RPMI7951 (cell line): ENCODE measurements around the gene AGPAT4. TPM values are rescaled to one million over a fixed set of nuclear protein-coding genes. Genes with fewer than 3 reads are reported as not detected.
"Not testable (repeated sequence)": the region's sequence is repeated elsewhere in the genome, so short reads cannot be mapped to it uniquely, and the experiment has no call there.

Experiments
- DNase-seq: peaks from one replicate; pipeline ENCODE4 v3.0.0-alpha.2; 2012; ENCODE audit warnings: low read depth
- total RNA-seq: library from RNA; depleted of rRNA; stranded (reverse); fragments of >200 nt; shearing (Covaris generic); gene quantifications from 2 replicates; pipeline ENCODE4 v1.2.3, GENCODE V29; 2014; rRNA removed

AGPAT4 gene, protein sequence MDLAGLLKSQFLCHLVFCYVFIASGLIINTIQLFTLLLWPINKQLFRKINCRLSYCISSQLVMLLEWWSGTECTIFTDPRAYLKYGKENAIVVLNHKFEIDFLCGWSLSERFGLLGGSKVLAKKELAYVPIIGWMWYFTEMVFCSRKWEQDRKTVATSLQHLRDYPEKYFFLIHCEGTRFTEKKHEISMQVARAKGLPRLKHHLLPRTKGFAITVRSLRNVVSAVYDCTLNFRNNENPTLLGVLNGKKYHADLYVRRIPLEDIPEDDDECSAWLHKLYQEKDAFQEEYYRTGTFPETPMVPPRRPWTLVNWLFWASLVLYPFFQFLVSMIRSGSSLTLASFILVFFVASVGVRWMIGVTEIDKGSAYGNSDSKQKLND
- total RNA-seq, result 15.5 and 16.2 TPM in 2 replicates

DNA sequence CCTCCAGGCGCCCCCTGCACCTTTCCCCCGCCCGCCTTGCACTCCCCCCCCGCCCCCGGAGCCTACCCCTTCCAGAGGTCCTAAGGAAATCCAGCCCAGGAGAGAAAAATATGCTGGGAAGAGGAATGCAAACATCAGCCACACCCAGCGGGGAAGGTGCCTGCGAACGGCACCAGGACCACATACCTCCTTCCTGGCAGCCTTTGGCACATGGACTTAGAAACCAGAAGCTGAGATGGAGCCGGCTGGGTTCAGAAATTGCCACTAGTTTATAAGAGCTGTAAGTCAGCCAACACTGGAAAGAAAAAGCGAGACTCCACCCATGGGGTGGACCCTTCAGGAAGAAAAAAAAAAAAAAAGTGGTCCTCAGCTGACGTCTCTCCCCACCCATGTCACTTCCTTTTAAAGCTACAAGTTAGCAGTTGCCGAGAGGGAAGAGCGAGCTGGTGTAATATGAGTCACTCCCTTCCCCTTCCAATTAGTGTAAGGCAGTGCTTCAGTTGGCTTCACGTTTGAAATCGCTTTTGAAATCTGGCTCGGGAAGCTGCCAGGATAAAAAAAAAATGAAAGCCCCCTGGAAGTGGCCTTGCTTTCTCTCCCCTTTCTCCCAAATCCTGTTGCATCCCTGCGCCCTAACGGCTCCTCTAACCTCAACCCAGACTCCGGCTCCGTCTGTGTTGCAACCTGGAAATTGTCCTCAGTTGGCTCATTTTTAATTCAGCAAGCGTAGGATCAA, at the start of gene AGPAT4:
Gene AGPAT4 (minus strand): TSS at position 310 of the 736 bp plus-strand sequence. CDS start 41,848 bp downstream, outside the sequence.
- peak; percentile 98 for DNase-seq

DNA sequence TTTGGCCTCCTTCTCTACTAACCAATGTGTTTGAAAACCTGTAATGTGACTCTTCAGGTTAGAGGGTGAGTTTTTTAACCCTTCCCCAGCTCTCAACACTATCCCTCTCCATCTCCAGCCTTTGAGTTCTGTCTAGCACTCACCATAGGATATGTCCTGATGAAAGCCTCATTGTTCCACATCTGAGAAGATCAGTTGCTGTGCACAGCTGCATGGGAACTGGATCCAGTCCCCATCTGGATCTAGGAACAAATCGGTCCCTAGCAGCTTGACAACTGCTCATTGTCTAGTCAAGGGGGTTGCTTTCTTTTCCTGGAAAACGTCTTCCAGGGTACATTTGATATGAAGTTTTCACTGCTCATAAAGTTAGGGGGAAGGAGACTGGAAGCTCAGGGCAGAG, 45.4 kb upstream of the AGPAT4 start:
- DNase-seq, result peak; percentile 22

DNA sequence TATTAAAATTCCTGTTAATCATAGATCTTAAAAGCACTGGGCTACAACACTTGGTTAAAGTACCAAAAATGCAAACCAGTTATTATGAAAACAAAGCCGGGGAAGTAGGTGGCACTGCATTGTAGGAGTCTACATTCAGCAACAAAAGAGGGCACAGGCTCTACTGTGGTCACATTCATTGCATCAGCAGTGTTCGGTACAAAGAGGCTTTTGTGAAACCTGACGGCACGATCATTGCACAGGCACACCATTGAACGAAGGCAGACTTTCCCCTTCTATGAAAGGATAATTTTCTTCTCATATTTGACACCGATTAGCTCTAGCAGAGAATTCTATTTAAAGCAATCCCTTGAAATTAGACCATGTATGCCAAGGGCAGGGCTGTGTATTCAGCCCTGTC, 44.6 kb upstream of the AGPAT4 start:
- peak; percentile 22 for DNase-seq

DNA sequence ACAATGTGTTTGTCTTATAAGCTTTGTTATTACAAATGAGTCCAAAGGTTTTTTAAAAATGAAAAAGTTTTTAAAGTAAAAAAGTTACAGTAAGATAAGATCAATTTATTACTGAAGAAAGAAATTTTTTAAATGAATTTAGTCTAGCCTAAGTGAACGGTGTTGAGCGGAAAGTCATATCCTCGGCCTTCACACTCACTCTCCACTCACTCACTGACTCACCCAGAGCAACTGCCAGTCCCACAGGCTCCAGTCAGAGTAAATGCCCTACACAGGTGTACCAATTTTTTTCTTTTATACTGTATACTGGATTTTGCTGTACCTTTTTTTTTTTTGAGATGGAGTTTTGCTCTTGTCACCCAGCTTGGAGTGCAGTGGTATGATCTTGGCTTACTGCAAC, 42.7 kb upstream of the AGPAT4 start:
- DNase-seq, result no peak

DNA sequence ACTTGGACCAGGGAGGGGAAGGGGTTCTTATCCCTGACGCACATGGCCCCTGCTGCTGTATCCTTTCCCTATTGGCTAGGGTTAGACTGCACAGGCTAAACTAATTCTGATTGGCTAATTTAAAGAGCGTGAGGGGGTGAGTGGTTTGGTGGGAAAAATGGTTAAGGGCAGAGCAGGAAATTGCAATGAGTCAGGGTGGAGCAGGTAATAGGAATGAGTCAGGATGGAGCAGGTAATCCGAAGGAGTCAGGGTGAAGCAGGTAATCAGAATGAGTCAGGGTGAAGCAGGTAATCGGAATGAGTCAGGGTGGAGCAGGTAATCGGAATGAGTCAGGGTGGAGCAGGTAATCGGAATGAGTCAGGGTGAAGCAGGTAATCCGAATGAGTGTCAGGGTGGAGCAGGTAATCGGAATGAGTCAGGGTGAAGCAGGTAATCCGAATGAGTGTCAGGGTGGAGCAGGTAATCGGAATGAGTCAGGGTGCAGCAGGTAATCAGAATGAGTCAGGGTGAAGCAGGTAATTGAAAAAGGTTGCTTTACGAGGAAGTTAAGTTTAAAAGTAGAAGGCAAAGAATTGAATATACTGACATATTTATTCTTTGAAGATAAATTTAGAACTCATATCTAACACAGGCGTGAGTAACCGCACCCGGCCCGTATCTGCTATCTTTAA, 41.5 kb upstream of the AGPAT4 start:
- DNase-seq, result not testable (repeated sequence)

DNA sequence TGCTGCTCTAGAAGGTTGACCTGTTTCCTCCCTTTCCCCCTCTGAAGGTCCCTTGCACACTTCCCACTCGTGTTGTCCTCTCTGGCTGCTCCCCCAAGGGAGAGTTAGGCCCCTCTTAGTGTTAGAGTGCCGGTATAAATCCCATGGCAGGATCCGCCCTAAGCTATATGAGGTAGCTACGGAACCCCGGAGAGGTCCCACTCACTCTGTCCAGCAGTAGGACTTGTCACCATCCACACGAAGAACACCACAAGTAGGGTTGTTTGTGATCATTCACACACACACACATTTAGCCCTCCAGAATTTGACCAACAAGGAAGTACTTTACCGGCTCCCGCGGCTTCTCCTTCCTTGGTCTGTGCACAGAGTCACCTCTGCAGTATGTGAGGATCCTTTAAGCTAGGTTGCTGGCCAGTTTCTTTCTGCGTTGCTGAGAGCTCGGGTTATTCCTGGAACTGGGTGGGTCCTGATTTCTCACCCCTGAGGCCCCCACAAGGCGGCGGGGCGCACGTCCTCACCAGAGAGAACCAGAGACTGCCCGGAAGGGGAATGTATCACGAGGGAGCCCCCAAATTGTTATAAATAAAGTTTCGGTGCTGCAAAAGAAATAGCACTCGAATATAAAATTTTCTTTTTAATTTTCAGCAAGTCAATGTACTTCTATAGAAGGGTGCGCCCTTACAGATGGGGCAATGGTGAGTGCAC, 40.8 kb upstream of the AGPAT4 start:
- not testable (repeated sequence) for DNase-seq

DNA sequence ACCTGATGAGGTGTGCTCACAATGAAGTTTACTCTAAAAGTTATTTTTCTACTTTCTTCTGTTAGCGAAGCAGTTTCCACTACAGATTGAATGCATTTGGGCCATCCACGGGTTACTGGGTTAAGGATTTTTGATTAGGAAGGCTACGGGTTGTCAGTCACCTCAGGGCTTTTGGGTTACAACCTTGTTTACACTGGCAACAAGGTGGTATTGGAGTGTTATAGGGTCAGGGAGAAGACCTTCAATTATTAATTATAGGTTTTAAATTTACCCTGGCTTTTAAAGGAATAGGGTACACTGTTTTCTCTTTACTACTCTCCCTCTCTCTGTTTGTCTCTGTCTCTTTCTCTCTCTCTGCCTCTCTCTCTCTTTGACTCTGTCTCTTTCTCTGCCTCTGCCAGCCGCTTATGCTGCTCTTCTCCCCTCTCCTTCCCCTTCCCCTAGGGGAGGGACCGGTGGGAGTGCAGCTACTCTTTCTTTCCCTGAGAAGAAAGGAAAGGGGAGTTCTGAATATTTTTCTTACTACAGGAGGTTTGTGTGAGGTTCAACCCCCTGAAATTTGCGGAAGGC, 40.2 kb upstream of the AGPAT4 start:
- no peak for DNase-seq

DNA sequence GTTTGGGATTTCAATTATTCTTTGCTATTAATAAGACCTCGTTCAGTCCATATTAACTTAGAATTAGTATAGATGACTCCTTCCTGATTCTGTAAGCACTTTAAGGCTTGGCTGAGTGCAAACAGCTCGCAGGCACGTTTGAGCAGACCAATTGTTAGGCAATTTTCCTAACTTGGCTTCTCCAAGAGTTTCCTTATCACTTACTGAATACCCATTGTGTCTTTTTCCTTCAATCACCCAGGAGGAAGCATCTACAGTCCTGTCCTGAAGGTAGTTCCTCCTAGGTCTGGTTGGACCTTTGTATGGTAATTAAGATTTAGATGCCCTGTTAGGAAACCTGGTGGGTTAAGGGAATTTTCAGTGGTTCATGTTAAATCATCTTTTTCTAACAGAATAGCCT, 39.6 kb upstream of the AGPAT4 start:
- DNase-seq, result not testable (repeated sequence)

DNA sequence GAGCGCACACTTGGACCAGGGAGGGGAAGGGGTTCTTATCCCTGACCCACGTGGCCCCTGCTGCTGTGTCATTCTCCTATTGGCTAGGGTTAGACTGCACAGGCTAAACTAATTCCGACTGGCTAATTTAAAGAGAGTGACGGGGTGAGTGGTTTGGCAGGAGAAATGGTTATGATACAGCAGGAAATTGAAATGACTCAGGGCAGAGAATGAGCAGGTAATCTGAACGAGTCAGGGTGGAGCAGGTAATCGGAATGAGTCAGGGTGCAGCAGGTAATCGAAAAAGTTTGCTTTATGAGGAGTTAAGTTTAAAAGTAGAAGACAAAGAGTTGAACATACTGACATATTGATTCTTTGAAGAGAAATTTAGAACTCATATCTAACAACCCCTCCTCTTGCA, 35.9 kb upstream of the AGPAT4 start:
- DNase-seq, result not testable (repeated sequence)

DNA sequence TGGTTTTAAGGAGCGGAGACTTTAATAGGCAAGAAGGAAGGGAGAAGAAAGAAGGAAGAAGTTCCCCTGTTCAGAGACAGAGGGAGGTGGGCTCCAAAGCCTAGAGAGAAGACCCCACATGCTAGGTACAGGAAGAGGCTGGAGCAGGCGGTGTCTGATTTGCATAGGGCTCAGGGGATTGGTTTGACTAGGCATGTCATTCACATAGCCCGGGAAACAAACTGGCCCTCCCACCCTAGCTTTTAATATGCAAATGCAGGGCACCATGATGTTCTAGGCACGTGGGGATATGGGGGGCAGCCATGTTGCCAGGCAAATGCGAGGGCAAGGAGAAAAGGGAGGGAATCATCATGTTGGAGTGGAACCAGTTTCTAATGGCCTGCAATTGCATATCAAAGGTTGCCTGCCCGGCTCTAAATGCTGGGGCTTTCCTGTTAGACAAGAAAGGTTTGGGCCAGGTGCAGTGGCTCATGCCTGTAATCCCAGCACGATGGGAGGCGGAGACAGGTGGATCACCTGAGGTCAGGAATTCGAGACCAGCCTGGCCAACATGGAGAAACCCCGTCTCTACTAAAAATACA, 34.3 kb upstream of the AGPAT4 start:
- no peak for DNase-seq

DNA sequence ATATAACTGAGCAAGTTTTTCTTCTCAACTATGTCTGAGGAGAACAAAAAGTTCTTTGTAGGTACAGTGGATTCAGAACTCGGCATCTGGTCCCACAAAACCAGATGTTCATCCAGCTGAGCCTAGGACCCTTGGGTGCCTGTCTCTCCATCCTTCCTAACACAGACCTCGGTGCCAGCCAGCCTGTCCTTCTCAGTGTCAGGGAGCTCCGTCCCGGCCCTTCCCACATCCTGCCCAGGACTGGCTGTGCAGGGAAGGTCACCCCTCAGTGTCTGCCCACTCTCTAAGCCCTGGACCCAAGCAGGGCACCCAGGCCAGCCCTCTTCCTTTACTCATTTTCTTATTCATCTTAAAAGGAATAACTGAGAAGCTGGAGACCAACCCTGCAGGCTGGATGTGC, 32.0 kb upstream of the AGPAT4 start:
- DNase-seq, result no peak

DNA sequence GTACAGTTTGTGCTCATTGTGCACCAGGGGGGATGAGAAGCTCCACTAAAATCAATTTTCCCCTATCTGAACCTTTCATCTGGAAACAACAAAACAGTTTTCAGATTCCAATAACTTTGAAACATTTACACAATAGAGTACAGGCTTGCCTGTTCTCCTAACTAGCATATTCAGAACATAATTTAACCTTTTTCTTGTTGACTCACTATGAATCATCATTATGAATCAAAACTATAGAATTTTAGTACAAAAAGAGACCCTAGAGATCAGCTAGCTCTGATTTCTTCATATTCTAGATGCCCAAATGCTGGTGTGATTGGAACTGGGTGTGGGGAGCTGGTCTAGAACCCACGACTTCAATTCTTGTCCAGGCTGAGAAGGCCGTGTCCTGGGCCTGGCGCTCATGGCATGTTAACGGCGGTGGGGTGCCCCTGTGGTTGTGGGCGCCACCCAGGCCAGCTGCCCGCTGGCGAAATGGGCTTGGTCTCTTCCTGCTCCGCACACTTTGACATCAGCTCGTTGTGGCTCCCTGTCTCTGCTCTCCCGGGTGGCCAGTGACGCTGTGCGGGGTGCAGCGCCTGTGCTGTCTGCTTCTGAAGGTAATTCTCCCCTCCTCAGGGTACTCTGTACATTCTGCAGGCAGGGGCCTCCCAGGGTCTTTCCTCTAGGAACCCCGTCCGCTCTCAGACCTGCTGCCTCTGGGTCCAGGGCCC, 29.9 kb upstream of the AGPAT4 start:
- peak; percentile 24 for DNase-seq

DNA sequence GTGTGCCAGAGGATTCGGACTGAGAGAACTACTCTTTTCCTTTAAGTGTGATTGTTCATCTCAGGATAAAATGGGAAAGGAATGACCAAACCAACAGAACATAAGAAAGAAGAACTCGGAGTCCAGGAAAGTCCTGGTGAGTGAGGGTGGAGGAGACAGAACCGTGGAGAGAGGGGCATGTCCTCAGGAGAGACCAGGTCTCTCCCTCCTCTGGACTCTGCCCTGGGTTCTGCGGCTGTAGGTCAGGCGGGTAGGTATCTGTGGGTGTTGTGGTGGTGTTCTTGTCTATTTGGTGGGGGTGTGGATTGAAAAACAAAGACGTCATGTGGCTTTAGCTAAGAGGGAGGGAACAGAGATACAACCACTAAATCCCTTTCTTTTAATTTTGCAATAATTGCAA, 29.1 kb upstream of the AGPAT4 start:
- DNase-seq, result no peak

DNA sequence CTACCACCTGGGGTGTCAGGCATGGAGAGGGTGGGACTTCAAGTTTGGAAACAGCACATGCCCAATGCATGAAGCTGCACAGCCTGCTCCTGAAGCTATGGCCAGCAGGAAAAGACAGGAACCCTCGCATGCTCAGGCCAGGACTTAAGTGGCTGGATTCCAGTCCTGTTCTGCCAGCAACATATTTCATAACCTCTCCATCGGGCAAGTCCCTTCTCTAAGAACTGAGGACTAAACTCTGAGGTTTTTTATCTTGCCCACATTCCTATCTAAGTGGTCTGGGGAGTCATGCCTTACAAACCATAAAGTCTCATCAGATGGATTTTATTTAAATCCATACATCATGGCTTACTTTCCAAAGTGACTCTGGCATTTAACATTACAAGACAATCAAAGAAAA, 27.5 kb upstream of the AGPAT4 start:
- DNase-seq, result peak; percentile 76

DNA sequence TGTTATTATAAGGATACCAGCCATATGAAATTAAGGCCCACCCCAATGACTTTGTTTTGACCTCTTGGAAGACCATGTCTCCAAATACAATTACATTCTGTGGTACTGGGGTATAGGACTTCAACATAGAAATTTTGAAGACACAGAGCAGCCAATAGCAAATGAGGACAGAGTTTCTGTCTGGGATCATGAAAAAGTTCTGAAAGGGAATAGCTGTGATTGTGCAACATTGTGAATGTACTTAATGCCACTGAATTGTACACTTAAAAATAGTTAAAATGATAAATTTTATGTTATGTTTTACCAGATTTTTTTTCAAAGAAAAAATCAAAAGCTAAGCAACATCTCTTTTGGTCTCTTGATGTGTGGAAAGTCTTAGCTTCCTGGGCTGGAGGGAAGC, 27.0 kb upstream of the AGPAT4 start:
- DNase-seq, result no peak

DNA sequence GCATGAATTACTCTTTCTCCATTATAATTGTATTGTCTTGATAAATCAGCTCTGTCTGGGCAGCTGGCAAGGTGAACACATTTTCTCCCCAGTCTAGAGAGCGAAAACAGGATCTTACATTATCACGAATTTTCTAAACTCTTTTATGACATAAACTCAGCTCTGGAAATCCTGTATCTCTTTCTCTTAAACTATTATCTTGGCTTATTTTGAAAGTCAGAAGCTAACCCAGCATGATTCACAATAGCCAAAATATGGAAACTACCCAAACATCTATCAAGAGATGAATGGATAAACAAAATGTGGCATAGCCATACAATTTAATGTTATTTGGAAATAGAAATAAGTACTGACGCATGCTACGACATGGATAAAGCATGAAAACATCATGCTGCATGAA, 25.9 kb upstream of the AGPAT4 start:
- DNase-seq, result no peak

DNA sequence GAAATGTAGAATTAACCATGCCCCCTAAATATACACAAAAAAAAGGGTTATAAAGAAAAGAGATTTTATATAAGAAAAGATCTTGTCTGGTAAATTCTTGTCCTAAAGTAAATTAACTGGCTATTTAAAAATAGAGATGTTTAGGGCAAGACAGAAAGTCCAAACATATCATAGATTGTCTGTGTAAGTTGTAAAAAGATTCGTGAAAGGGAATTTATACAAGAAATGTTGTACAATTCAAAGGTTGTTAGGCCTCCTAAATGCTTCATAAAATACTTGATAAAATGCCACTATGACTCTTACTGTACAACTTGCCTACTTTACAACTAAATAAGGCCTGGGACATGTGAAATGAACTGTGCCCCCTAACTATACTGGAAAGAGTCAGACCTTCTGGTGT, 21.9 kb upstream of the AGPAT4 start:
- DNase-seq, result no peak

DNA sequence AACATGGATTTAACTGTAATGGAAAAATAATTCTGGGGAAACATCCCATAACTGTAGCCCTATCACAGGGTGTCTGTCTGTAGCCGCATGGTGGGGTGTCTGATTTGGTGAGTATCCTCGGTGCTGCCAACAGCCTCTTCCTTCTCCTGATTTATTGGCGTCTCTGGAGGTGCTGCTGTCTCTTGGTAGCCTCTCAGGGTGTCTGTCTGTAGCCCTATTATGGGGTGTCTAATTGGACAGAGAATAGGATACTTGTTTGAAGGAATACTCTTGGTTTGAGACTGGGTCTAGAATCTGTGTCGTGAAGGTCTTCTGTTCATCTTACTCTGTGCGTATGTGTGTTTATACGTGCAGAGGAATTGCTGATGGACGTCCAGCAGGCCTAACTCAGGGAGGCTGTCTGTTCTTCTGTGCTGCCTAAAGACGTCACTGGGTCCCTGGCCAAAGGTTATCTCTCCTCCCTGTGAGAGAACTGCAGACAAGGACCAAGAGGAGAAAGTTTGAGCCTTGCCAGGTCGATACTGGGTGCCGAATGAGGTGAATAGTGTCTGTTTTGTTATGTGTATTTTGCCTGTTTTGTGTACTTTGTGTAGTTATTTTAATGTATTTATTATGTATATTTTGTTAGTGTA, 18.9 kb upstream of the AGPAT4 start:
- DNase-seq, result no peak

DNA sequence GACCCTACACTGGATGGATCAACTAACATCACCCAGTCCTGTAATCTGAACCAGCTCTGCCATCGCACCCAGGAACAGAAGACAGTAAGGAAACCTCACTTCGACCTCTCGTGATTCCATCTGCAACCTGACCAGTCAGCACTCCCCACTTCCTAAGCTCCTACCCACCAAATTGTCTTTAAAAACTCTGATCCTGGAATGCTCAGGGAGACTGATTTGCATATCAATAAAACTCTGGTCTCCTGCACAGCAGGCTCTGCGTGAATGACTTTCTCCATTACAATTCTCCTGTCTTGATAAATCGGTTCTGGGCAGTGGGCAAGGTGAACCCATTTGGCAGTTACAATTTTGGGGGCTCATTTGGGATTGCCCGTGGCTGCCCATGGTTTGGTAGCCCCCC, 18.3 kb upstream of the AGPAT4 start:
- DNase-seq, result no peak

DNA sequence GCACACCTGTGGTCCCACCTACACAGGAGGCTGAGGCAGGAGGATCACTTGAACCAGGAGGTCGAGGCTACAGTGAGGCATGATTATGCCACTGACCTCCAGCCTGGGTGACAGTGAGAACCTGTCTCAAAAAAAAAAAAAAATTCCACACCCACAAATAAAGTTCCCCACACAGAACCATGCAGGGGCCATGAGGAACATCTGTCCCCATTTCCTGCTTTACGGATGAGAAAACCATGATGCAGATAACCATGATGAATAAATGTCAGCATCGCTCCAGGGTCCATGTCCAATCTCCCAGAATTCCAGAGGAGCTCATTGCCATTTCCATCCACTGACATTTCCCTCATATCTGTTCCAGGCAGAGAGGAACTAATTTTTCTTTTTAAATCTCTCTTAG, 16.9 kb upstream of the AGPAT4 start:
- no peak for DNase-seq
